ENCODE data around the gene OIP5. TPM values are rescaled to one million over a fixed set of nuclear protein-coding genes. Genes with fewer than 3 reads are reported as not detected.

The OIP5 gene
- polyA plus RNA-seq, 3 donors: 0.05 to 0.28 (median 0.22) TPM

DNA sequence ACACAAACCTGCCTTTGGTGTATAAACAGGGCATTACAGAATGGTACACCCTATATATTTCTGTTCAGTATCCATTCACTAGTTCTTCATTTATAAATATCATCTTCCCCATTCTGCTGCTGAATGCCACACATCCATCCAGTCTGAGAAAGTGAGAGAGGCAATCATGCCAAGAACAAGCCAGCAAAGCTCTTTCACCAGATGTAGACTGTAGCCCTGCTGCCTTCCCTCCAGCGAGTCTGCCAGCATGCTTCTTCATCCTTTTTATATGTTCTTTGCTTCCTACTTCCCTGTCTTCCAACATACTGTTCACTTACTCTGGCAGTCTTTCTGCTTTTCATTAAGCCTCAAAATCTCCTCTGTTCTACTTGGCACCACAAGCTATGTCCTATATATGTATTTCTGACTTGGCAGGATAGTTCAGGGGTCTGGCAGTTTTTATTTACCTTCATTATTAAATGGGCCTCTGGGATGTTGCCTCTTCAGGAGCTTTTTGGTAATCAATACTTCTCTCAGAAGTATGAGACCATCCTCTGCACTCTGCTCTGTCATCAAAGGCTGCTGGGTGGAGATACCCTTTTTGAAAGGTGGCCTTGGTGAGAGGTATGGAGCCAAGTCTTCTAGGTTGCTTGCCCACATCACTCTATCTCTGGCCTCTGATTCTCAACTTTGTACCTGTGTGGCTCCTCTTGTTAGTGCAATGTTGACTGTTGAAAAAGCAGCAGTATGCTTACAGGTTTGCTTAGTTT lies 52.7 kb downstream of the OIP5 start:
- H3K9me3 Mint-ChIP-seq: no peaks in the 10 kb centered on the region
- Histone ChIP-seq H3K27ac (ENCODE audit: low read depth in 1 of 2, low read length in 2 of 2) (no peak overlapping the region), H3K4me1 (ENCODE audit: control insufficient read depth in 1 of 2, insufficient read depth in 2 of 2, low read length in 2 of 2) (peaks cover 8 to 10% of the 10 kb centered on the region in 2 donors), H2AFZ (ENCODE audit: insufficient read depth, low read depth, low read length, poor library complexity, severe bottlenecking) (no peak overlapping the region), H3K79me2 (ENCODE audit: insufficient read depth, low read length) (peaks cover 10% of the 10 kb centered on the region), H3K36me3 (replicated peaks in 1 of 2; ENCODE audit: control insufficient read depth in 1 of 2, insufficient read depth in 2 of 2, low read length in 2 of 2) (peaks cover 34 to 63% of the 10 kb centered on the region in 2 donors), H3K9ac (ENCODE audit: insufficient read depth, low read length, poor library complexity, severe bottlenecking) (no peak overlapping the region), H3K9me3 (replicated peaks in 1 of 2; ENCODE audit: control insufficient read depth in 1 of 2, insufficient read depth in 1 of 2, low read length in 2 of 2) (no peaks in the 10 kb centered on the region), H3K4me3 (replicated peaks in 1 of 3; ENCODE audit: low read depth in 2 of 3, low read length in 3 of 3) (no peak overlapping the region), H3K4me2 (replicated peaks; ENCODE audit: extremely low read depth, low read length, poor library complexity, severe bottlenecking) (no peak overlapping the region), H3K27me3 (ENCODE audit: control insufficient read depth in 2 of 2, insufficient read depth in 2 of 2, low read length in 2 of 2) (no peaks in the 10 kb centered on the region), H4K20me1 (ENCODE audit: insufficient read depth, low read length) (no peaks in the 10 kb centered on the region)
- peak overlapping the region in 3 of 7 donors; percentile 7 to 70 (median 21) for H3K27ac Mint-ChIP-seq
- peaks cover 12% of the 10 kb centered on the region for H3K4me1 Mint-ChIP-seq
- H3K36me3 Mint-ChIP-seq: peaks cover 38 to 64% of the 10 kb centered on the region in 2 donors
- H3K4me3 Mint-ChIP-seq: no peak overlapping the region
- DNase-seq: no peak
- TF ChIP-seq, protein P1, sequence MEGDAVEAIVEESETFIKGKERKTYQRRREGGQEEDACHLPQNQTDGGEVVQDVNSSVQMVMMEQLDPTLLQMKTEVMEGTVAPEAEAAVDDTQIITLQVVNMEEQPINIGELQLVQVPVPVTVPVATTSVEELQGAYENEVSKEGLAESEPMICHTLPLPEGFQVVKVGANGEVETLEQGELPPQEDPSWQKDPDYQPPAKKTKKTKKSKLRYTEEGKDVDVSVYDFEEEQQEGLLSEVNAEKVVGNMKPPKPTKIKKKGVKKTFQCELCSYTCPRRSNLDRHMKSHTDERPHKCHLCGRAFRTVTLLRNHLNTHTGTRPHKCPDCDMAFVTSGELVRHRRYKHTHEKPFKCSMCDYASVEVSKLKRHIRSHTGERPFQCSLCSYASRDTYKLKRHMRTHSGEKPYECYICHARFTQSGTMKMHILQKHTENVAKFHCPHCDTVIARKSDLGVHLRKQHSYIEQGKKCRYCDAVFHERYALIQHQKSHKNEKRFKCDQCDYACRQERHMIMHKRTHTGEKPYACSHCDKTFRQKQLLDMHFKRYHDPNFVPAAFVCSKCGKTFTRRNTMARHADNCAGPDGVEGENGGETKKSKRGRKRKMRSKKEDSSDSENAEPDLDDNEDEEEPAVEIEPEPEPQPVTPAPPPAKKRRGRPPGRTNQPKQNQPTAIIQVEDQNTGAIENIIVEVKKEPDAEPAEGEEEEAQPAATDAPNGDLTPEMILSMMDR (IDR thresholded peaks at IDR 0.05): no peak
- peaks cover 0 to 2% (median 0%) of the 10 kb centered on the region in 3 donors for H3K27me3 Mint-ChIP-seq (ENCODE audit: low read depth in 3 of 3)
- 100% methylated on average over 1 of the region's 1 CpG for WGBS (ENCODE audit: insufficient coverage)
- intact Hi-C loops (cut with micrococcal nuclease): loop anchor here (5.0 to 10.0 kb wide), 2 partner anchors 53 to 135 kb away; partner anchors contain the start of genes RTF1 (in 2 of the 2), NUSAP1 (in 1 of the 2) and OIP5 (in 1 of the 2)

DNA sequence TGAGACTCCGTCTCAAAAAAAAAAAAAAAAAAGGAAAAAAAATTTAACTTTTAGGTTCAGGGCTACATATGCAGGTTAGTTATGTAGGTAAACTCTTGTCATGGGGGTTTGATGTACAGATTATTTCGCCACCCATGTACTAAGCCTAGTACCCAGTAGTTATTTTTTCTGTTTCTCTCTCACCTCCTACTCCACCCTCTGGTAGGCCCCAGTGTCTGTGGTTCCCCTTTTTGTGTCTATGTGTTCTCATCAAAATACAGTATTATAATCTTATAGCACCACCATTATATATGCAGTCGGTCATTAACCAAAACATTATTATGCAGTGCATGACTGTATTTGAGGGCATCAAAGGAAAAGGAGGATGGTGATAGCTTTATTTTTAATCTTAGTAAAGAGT lies 54.1 kb downstream of the OIP5 start:
- no peaks in the 10 kb centered on the region for H4K20me1 ChIP-seq (ENCODE audit: insufficient read depth, low read length)
- peaks cover 4% of the 10 kb centered on the region in 2 donors for H3K4me1 ChIP-seq (ENCODE audit: control insufficient read depth in 1 of 2, insufficient read depth in 2 of 2, low read length in 2 of 2)
- no peak overlapping the region for H3K9ac ChIP-seq (ENCODE audit: insufficient read depth, low read length, poor library complexity, severe bottlenecking)
- no peaks in the 10 kb centered on the region for H3K27me3 Mint-ChIP-seq (ENCODE audit: low read depth in 3 of 3)
- no peak overlapping the region for H3K27ac ChIP-seq (ENCODE audit: low read depth in 1 of 2, low read length in 2 of 2)
- H3K36me3 Mint-ChIP-seq: peaks cover 47 to 74% of the 10 kb centered on the region in 2 donors
- WGBS (ENCODE audit: insufficient coverage): no CpG with 5 or more reads among the region's 3 CpGs
- H3K27me3 ChIP-seq (ENCODE audit: control insufficient read depth in 2 of 2, insufficient read depth in 2 of 2, low read length in 2 of 2): no peaks in the 10 kb centered on the region
- no peak overlapping the region for H2AFZ ChIP-seq (ENCODE audit: insufficient read depth, low read depth, low read length, poor library complexity, severe bottlenecking)
- intact Hi-C loops (cut with micrococcal nuclease): no loop called here
- H3K9me3 Mint-ChIP-seq: no peaks in the 10 kb centered on the region
- no peaks in the 10 kb centered on the region for H3K79me2 ChIP-seq (ENCODE audit: insufficient read depth, low read length)
- no peak overlapping the region for H3K4me2 ChIP-seq (replicated peaks; ENCODE audit: extremely low read depth, low read length, poor library complexity, severe bottlenecking)
- H3K4me3 ChIP-seq (replicated peaks in 1 of 3; ENCODE audit: low read depth in 2 of 3, low read length in 3 of 3): no peak overlapping the region
- H3K27ac Mint-ChIP-seq: peak overlapping the region in 1 of 7 donors; percentile 53
- TF ChIP-seq, protein P1 (IDR thresholded peaks at IDR 0.05): no peak
- H3K9me3 ChIP-seq (replicated peaks in 1 of 2; ENCODE audit: control insufficient read depth in 1 of 2, insufficient read depth in 1 of 2, low read length in 2 of 2): no peaks in the 10 kb centered on the region
- DNase-seq: no peak
- H3K4me3 Mint-ChIP-seq: no peak overlapping the region
- peaks cover 40 to 77% of the 10 kb centered on the region in 2 donors for H3K36me3 ChIP-seq (replicated peaks in 1 of 2; ENCODE audit: control insufficient read depth in 1 of 2, insufficient read depth in 2 of 2, low read length in 2 of 2)
- H3K4me1 Mint-ChIP-seq: peaks cover 9% of the 10 kb centered on the region

All from CD14-positive monocyte (primary cell).